Mononuclear cell (primary cell): ENCODE measurements around the gene MTX2. TPM values are rescaled to one million over a fixed set of nuclear protein-coding genes. Genes with fewer than 3 reads are reported as not detected.
"Not testable (repeated sequence)": the region's sequence is repeated elsewhere in the genome, so short reads cannot be mapped to it uniquely, and the experiment has no call there.

Experiments used
- H3K27me3 ChIP-seq: 2 replicates; pipeline ENCODE4 v1.6.0; 2011; ENCODE audit warnings: low read length, control low read depth; ENCODE audit not compliant: insufficient read depth
- H3K4me1 ChIP-seq: 2 replicates; pipeline ENCODE4 v1.5.1; 2011; ENCODE audit warnings: mild to moderate bottlenecking, low read length, control low read depth; ENCODE audit not compliant: insufficient read depth
- H3K4me3 ChIP-seq: 2 replicates; pipeline ENCODE4 v1.5.1; 2011; ENCODE audit warnings: mild to moderate bottlenecking, low read length, moderate library complexity
- H3K9me3 ChIP-seq: 2 replicates; pipeline ENCODE4 v1.5.1; 2011; ENCODE audit warnings: low read depth, mild to moderate bottlenecking, control low read depth, low read length
- total RNA-seq: library from RNA; depleted of rRNA; stranded (reverse); fragments of >200 nt; gene quantifications from one replicate; pipeline ENCODE4 v1.2.3, GENCODE V29; 2012

MTX2 gene
- total RNA-seq, 1 donor: 5.0 TPM

DNA sequence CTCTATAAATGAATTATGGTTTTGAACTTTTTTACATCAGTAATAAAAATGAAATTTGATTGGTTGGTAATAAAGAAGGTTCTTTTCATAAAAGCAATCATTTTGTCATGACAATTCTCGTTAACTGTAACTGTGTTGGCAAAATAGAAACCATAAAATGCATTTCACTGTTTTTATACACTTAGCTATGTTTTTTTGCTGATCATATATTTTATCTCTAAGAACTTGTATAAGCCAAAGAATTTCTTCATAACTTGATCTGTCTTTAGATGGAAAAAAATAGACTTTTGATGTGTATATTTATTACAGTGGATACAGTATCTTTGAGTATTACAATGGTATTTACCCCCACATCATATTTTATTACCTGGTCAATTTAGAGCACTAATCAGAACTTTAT, 9.7 kb downstream of the MTX2 start:
- Histone ChIP-seq H3K27me3 (no peaks in the 10 kb centered on the region), H3K4me1 (no peaks in the 10 kb centered on the region), H3K4me3 (no peak overlapping the region), H3K9me3 (no peaks in the 10 kb centered on the region)

DNA sequence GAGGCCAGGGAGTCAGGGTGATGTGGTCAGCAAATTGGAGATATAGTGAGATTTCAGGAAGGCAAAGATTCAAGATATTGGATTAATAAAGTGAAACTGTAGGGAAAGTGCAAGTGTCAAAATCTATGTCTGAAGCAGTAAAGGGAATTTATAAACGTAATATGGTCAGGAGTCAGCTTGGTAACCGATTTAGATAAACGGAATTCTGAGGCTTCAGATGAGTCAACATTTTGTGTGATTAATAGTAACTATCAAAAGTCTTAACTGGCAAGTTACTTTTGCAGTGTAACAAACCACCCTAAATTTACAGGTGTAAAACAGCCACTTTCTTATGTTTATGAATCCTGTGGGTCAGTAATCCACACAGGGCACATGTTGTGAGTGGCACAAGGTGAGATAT, 10.9 kb downstream of the MTX2 start:
- Histone ChIP-seq H3K27me3 (no peaks in the 10 kb centered on the region), H3K4me1 (no peaks in the 10 kb centered on the region), H3K4me3 (no peak overlapping the region), H3K9me3 (no peaks in the 10 kb centered on the region)

DNA sequence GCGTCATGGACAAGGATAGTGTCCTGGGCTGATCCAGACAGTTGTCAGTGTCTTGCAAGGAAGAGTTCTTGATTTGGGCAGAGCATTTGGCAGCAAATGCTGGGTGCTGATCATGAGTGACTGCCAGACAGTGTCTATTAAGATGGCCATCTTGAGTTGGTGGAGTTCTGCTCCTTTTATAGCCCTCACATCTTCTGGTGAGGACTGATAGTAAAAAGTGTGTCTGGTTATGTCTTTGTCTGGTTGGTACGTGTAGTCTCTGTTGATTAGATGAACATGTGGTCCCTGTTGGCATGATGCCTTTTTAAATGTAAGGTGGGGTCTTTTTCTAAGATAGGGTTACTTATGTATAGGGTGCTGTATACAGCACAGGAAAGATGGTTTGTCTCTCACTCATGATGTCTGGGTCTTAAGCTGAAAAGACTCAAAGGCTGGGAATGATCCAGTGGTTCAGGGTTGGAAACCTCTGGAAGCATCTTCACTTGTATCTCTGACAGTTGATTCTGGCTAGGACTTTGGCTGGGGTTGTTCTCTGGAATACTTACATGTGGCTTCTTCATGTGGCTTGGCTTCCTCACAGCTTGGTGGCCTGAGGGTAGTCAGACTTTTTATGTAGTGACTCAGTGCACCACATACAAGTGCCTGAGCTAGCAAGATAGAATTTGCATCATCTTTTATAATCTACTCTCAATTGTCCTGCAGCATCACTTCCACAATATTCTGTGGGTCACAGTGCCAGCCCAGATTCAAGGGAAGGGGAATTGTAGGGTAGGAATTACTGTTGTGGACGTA, 11.8 kb downstream of the MTX2 start:
- H3K9me3 ChIP-seq: no peaks in the 10 kb centered on the region
- no peak overlapping the region for H3K4me3 ChIP-seq
- H3K4me1 ChIP-seq: no peaks in the 10 kb centered on the region
- no peaks in the 10 kb centered on the region for H3K27me3 ChIP-seq

DNA sequence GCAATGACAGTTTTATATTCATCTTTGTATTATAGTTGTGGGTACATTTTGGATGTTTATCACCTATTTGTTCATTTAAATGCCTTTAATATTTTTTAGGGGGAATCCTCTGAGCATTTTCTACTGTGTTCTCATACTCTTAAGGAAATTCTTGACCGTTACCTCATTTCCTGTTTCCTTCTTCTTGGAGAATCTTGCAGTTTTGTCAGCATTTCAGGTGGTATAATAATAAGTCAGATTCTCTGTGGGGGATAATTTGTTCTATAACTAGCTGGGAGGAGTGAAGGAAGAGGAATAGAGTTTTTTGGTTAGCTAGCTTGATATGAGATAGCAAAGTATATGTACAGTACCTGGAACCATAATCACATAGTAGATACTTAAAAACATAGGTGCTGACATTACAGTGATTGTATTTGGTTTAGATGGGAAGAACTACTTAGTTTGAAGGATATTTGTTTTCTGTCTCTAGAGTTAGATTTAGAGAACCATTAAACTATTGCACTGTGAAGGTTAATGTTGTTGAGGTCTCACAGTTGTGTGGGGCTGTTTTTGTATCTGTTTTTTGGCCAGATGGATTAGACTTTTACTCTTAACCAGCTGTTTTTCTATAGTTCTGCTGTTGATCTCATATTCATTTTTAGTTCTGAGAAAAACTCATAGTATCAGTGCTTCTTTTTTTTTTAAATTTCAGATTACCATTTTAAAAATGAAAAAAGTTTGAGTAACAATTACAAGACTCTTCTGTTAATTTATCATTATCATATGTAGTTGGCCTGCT, 14.2 kb downstream of the MTX2 start:
- Histone ChIP-seq H3K27me3 (no peaks in the 10 kb centered on the region), H3K9me3 (no peaks in the 10 kb centered on the region), H3K4me1 (no peaks in the 10 kb centered on the region), H3K4me3 (no peak overlapping the region)

DNA sequence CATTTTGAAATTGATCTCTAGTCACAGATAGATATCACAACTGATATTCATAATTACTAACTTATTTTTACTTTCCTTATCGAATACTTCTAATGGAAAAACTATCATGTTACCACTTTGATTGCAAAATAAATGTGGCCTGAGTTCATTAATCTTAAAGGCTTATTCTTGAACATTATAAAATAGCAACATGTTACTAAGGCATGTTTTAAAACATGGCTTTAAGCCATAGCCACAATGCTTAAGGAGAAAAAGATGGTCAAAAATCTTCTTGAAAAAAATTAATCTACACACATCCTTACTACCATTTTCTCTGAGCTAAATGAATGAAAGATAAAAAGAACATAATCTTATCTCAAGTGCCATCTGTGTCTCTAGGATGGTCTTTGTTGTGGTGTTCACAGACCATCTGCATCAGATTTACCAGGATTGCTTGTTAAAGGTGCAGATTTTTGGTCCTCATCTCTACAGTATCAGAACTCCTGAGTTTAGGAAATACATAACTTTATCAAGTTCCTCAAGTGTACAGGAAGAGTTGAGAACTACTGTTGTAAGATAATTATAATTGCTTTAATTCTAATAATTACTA, 15.3 kb downstream of the MTX2 start:
- no peak overlapping the region for H3K4me3 ChIP-seq
- no peaks in the 10 kb centered on the region for H3K27me3 ChIP-seq
- H3K4me1 ChIP-seq: no peaks in the 10 kb centered on the region
- no peaks in the 10 kb centered on the region for H3K9me3 ChIP-seq

DNA sequence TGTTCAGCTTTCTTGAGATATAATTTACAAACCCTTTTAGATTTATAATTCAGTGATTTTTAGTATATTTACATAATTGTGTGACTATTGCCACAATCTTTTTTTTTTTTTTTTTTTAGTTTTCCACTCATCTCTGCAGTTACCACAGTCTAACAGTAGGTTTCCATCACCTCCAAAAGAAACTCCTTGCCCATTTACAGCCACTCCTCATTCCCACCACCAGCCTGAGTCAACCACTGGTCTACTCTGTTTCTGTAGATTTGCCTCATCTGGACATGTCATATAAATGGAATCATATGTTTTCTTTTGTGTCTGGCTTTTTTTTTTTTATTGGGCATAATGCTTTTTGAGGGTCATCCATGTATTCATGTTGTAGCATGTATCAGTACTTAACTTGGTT, 16.1 kb downstream of the MTX2 start:
- Histone ChIP-seq H3K9me3 (no peaks in the 10 kb centered on the region), H3K4me1 (no peaks in the 10 kb centered on the region)

DNA sequence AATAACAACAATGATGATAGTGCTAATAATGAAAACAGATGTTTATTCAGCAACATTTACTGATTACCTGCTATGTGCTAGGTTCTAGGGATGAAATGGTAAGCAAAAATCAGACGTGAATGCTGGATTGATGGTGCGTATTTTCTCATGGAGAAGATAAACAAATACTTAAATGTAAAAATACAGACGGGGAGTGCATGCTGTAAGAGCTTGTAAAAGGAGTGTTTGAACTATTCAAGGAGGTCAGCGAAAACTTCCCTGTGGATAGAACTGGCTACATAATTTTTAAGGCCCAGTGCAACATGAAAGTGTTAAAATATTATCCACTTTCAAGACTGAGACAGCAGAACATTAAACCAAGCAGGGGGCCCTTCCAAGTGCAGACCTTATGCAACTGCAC, 22.1 kb downstream of the MTX2 start:
- Histone ChIP-seq H3K9me3 (no peaks in the 10 kb centered on the region), H3K4me3 (no peak overlapping the region), H3K4me1 (no peaks in the 10 kb centered on the region), H3K27me3 (no peaks in the 10 kb centered on the region)

More for the DNA sequence above, 16.1 kb downstream of the MTX2 start:
- Histone ChIP-seq H3K27me3 (no peaks in the 10 kb centered on the region), H3K4me3 (no peak overlapping the region)

DNA sequence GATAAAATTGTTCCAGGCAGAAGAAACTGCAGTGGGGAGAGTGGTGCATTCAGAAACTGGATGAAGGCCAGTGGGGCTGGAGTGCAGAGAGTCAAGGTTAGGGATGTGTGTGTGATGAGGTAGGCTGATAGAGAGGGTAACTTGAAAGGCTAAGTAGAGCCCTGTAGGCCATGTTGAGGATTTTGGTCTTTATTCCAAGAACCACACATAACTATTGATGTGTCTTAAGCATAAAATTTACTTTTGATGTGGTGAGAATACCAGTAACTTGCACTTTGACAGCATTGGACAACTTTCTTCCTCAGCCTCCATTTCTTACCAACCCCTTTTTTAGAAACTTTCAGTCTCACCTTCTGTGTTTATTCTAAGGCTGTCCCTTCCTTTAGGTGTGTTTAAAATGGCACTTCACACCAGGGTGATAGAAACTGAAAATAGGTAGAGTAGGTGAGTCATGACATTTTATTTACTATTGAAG, 22.6 kb downstream of the MTX2 start:
- Histone ChIP-seq H3K4me3 (no peak overlapping the region), H3K27me3 (no peaks in the 10 kb centered on the region), H3K9me3 (no peaks in the 10 kb centered on the region), H3K4me1 (no peaks in the 10 kb centered on the region)

DNA sequence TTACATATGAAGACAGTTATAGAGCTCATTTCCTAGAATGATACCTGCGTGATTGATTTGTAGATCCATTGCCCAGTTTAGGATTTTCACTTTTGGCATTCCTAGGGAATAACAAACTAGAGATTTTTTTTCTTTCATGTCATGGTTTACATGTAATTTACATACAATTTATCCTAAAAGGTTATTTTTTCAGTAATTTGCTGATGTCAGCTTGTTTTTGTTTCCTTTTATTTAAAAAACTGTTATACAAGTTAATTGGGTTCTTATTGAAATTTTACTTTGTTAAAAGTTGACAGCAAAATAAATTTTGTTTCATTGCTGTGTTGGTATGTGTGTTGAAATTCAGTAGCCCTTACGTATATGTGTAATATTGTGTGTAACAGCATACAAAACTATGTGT, 23.4 kb downstream of the MTX2 start:
- no peaks in the 10 kb centered on the region for H3K4me1 ChIP-seq
- H3K4me3 ChIP-seq: no peak overlapping the region
- no peaks in the 10 kb centered on the region for H3K27me3 ChIP-seq
- H3K9me3 ChIP-seq: no peaks in the 10 kb centered on the region

DNA sequence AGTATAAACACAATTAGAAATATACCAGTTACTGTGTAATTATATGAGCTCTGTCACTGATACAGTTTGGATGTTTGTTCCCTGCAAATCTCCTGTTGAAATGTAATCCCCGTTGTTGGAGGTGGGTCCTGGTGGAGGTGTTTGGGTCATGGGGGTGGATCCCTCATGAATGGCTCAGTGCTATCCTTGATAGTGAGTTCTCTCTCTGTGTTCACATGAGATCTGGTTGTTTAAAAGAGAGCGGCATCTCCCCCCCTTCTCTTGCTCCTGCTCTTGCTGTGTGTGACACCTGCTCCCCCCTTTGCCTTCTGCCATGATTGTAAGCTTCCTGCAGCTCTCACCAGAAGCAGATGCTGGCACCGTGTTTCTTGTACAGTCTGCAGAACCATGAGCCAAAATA, 24.1 kb downstream of the MTX2 start:
- no peaks in the 10 kb centered on the region for H3K27me3 ChIP-seq
- H3K4me3 ChIP-seq: no peak overlapping the region
- H3K4me1 ChIP-seq: no peaks in the 10 kb centered on the region
- H3K9me3 ChIP-seq: no peaks in the 10 kb centered on the region

DNA sequence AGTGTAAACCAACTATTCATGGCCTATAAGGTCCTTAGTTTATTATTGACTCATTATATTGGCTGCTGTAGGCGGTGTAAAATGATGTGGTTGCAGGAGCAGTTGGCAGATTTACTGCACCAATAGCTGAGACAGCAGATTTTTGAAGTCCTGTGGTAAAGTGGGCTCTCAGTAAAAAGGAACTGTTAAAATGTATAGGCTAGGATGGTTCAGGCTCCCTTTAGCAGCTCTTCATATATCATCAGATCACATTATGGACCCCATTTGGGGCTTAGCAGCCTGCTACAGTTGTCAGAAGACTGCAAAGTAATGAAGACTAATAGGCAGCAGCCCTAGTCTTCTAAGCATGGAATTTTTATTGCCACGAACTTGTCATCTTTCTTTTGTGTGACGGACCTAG, 27.8 kb downstream of the MTX2 start:
- H3K4me1 ChIP-seq: no peaks in the 10 kb centered on the region
- no peaks in the 10 kb centered on the region for H3K9me3 ChIP-seq
- H3K27me3 ChIP-seq: no peaks in the 10 kb centered on the region
- no peak overlapping the region for H3K4me3 ChIP-seq

DNA sequence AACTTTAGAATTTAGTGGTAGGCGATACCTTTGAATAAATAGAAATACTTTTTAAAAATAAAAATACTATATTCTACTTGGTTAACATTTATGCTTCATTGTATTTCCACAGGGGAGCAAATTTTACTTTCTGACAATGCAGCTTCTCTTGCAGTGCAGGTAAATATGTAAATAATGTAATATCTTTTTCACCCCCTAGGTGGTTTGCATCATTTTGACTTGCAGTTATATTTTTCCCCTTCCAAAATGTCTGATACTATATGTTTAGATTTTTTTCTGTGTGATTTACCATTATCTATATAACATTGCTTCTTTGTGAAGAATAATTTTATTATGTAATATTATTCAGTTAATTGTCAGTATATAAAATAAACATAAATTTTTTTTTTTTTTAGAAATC, 28.5 kb downstream of the MTX2 start:
- no peaks in the 10 kb centered on the region for H3K27me3 ChIP-seq
- no peaks in the 10 kb centered on the region for H3K9me3 ChIP-seq
- no peaks in the 10 kb centered on the region for H3K4me1 ChIP-seq
- no peak overlapping the region for H3K4me3 ChIP-seq

DNA sequence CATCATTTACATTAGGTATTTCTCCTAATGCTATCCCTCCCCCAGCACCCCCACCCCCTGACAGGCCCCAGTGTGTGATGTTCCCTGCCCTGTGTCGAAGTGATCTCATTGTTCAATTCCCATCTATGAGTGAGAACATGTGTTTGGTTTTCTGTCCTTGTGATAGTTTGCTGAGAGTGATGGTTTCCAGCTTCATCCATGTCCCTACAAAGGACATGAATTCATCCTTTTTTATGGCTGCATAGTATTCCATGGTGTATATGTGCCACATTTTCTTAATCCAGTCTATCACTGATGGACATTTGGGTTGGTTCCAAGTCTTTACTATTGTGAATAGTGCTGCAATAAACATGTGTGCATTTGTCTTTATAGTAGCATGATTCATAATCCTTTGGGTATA, 36.8 kb downstream of the MTX2 start:
- not testable (repeated sequence) for H3K4me1 ChIP-seq, H3K27me3 ChIP-seq, H3K4me3 ChIP-seq, H3K9me3 ChIP-seq

DNA sequence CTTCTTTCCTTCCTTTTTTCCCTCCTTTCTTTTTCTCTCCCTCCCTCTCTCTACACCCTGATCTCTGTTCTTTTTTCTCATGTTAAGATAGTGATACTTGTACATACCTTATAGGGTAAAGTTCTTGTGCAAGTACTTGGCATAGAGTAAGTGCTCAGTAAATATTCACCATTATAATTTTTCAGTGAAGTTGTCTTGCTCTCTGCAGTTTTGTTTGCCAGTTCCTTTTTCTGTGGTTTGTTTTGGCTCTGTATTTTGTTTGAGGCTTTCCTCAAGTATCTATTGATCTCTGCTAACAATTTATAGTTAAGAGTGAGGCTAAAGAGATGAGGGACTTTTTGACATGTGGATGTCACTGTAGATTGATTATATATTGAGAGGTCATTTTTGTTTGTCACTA, 48.0 kb downstream of the MTX2 start:
- Histone ChIP-seq H3K4me3 (no peak overlapping the region), H3K4me1 (no peaks in the 10 kb centered on the region), H3K9me3 (no peaks in the 10 kb centered on the region), H3K27me3 (no peaks in the 10 kb centered on the region)

DNA sequence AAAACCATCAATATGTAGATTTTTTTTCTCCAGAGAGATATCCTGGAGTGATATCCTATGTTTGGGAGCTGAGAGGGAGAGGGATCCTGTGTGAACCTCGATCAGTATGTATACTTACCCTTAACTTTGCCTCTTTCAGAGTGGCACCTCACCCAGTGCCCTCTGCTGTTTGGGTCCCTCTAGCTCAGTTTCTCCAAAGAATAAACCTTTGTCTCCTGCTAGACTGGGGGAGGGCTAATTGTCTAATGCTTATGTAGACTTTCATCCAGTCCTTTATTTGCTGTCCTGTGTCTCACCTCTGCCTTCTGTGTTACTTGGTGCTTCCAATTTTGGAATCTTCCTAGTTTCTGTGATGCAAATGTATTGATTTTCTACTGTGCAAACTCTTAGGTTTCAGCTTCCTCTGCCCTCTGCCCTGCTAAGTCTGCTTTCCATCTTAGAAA, 48.4 kb downstream of the MTX2 start:
- no peaks in the 10 kb centered on the region for H3K4me1 ChIP-seq
- no peaks in the 10 kb centered on the region for H3K27me3 ChIP-seq
- H3K4me3 ChIP-seq: no peak overlapping the region
- H3K9me3 ChIP-seq: no peaks in the 10 kb centered on the region
